PFSK-1 (cell line): ENCODE data around the gene OR10A6.

Experiments
- FOXP2 ChIP-seq: optimal IDR thresholded peaks from 2 replicates; pipeline ENCODE3; 2011; ENCODE audit warnings: borderline replicate concordance, control low read depth, inconsistent platforms; ENCODE audit not compliant: insufficient read depth; ENCODE audit errors: extremely low read length, extremely low read depth
- POLR2AphosphoS5 ChIP-seq: IDR thresholded peaks from 2 replicates; pipeline ENCODE4 v1.6.1; 2012; ENCODE audit warnings: low read depth, mild to moderate bottlenecking, control low read depth, low read length, moderate library complexity
- REST ChIP-seq, 2 experiments: IDR thresholded peaks; 2 replicates each; pipeline versions ENCODE4 v1.6.1 to v1.8.0; 2011 to 2012; ENCODE audit warnings: low read depth in 2 of 2, low read length in 2 of 2, control low read depth in 1 of 2, inconsistent platforms in 1 of 2, mild to moderate bottlenecking in 1 of 2, moderate library complexity in 1 of 2; ENCODE audit not compliant: insufficient read depth in 1 of 2
- SIN3A ChIP-seq: IDR thresholded peaks from 2 replicates; pipeline ENCODE4 v1.6.1; 2012; ENCODE audit warnings: mild to moderate bottlenecking, low read length, moderate library complexity, borderline replicate concordance; ENCODE audit not compliant: insufficient read depth
- TAF1 ChIP-seq: IDR thresholded peaks from 2 replicates; pipeline ENCODE4 v1.6.1; 2012; ENCODE audit warnings: low read length, control low read depth, borderline replicate concordance; ENCODE audit not compliant: insufficient read depth

GRCh38 chr11:7905961-7906429 is 25.1 kb downstream of the OR10A6 start:
- TF ChIP-seq TAF1 (no peak), POLR2AphosphoS5 (no peak), REST (IDR thresholded peaks at IDR 0.05; ENCODE audit: insufficient read depth in 1 of 2, low read depth in 2 of 2, low read length in 2 of 2) (no peak), SIN3A (no peak), FOXP2 (no peak)
